H1 (cell line): ENCODE measurements around the gene METTL22.

Source experiments
- CTCF ChIP-seq, 3 experiments: IDR thresholded peaks; 1 replicate in 2 of 3; 2 replicates in 1 of 3; pipeline versions ENCODE4 v1.5.1 to v1.6.1; 2011; ENCODE audit warnings: low read length in 3 of 3, mild to moderate bottlenecking in 3 of 3, inconsistent platforms in 2 of 3, low read depth in 1 of 3, moderate library complexity in 1 of 3; ENCODE audit not compliant: insufficient read depth in 1 of 3; ENCODE audit errors: control extremely low read depth in 1 of 3
- ZNF274 ChIP-seq: IDR thresholded peaks from 2 replicates; pipeline ENCODE4 v1.7.0; 2012; ENCODE audit warnings: low read length, borderline replicate concordance; ENCODE audit errors: extremely low read depth

GRCh38 chr16:8683640-8684039 lies 62.1 kb downstream of the METTL22 start:
- no peak for TF ChIP-seq CTCF (IDR thresholded peaks at IDR 0.05; ENCODE audit: control extremely low read depth in 1 of 3, insufficient read depth in 1 of 3, low read depth in 1 of 3, low read length in 3 of 3)
- no peak for TF ChIP-seq ZNF274
